Measurements from ENCODE around the gene MBIP.

DNA sequence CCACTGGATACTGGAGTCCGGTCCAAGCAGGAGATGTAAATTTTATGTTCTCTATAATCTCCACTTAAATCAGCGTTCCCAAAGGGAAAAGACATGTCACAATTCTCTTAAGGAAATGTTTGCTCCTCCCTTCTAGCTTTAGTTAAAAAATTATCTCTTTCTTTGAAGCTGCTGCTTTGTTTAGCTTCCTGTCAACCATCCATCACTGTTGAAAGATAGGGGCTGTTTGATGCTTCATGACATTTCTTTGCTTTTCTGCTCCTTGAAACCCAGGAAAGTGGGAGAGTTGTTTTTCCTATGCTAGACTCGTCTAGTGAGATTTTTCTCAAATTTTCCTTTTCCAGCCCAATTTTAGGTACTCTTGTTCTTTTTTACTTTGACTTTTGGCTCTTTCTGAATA, 31.9 kb downstream of the MBIP start:
- TF ChIP-seq ARNTL (CRISPR knock-in tag; IDR thresholded peaks at IDR 0.05; ENCODE audit: borderline replicate concordance, low read depth), result no peak
- no peak for TF ChIP-seq ZFP3 (CRISPR knock-in tag; IDR thresholded peaks at IDR 0.05)
- TF ChIP-seq, protein P1, sequence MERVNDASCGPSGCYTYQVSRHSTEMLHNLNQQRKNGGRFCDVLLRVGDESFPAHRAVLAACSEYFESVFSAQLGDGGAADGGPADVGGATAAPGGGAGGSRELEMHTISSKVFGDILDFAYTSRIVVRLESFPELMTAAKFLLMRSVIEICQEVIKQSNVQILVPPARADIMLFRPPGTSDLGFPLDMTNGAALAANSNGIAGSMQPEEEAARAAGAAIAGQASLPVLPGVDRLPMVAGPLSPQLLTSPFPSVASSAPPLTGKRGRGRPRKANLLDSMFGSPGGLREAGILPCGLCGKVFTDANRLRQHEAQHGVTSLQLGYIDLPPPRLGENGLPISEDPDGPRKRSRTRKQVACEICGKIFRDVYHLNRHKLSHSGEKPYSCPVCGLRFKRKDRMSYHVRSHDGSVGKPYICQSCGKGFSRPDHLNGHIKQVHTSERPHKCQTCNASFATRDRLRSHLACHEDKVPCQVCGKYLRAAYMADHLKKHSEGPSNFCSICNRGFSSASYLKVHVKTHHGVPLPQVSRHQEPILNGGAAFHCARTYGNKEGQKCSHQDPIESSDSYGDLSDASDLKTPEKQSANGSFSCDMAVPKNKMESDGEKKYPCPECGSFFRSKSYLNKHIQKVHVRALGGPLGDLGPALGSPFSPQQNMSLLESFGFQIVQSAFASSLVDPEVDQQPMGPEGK (CRISPR knock-in tag; IDR thresholded peaks at IDR 0.05; ENCODE audit: borderline replicate concordance), result no peak
- TF ChIP-seq OSR1 (CRISPR knock-in tag; IDR thresholded peaks at IDR 0.05), result no peak
- no peak for TF ChIP-seq ESRRG (CRISPR knock-in tag; IDR thresholded peaks at IDR 0.05)
- no peak for TF ChIP-seq ZFP30 (CRISPR knock-in tag; IDR thresholded peaks at IDR 0.05)
- no peak for TF ChIP-seq GLIS3 (CRISPR knock-in tag; IDR thresholded peaks at IDR 0.05)
- no peak for TF ChIP-seq ZNF565 (CRISPR knock-in tag; conservative IDR thresholded peaks at IDR 0.05; ENCODE audit: low read depth)
- TF ChIP-seq, protein P2, sequence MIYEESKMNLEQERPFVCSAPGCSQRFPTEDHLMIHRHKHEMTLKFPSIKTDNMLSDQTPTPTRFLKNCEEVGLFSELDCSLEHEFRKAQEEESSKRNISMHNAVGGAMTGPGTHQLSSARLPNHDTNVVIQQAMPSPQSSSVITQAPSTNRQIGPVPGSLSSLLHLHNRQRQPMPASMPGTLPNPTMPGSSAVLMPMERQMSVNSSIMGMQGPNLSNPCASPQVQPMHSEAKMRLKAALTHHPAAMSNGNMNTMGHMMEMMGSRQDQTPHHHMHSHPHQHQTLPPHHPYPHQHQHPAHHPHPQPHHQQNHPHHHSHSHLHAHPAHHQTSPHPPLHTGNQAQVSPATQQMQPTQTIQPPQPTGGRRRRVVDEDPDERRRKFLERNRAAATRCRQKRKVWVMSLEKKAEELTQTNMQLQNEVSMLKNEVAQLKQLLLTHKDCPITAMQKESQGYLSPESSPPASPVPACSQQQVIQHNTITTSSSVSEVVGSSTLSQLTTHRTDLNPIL (CRISPR knock-in tag; IDR thresholded peaks at IDR 0.05; ENCODE audit: low read depth), result no peak
- no peak for TF ChIP-seq CSRNP3 (CRISPR knock-in tag; IDR thresholded peaks at IDR 0.05)
- TF ChIP-seq PPARA (CRISPR knock-in tag; IDR thresholded peaks at IDR 0.05; ENCODE audit: borderline replicate concordance), result no peak
